BE2C (cell line): ENCODE data around the gene PRDM15.

Experiments
- DNase-seq: peaks from one replicate; pipeline ENCODE4 v3.0.0-alpha.2; 2020
- H3K27me3 ChIP-seq: fragments of 250-450 bp; sonication (Bioruptor Pico); 2 replicates; pipeline ENCODE4 v1.5.1; 2020; ENCODE audit warnings: mild to moderate bottlenecking
- H3K36me3 ChIP-seq: fragments of 250-450 bp; sonication (Bioruptor Pico); 2 replicates; pipeline ENCODE4 v1.5.1; 2020; ENCODE audit warnings: mild to moderate bottlenecking
- H3K4me1 ChIP-seq: fragments of 250-450 bp; sonication (Bioruptor Pico); 2 replicates; pipeline ENCODE4 v1.5.1; 2020
- H3K4me3 ChIP-seq: 2 replicates; pipeline ENCODE4 v1.5.1; 2011; ENCODE audit warnings: low read depth, low read length
- H3K9me3 ChIP-seq: fragments of 250-450 bp; sonication (Bioruptor Pico); 2 replicates; pipeline ENCODE4 v1.5.1; 2020
- CTCF ChIP-seq: IDR thresholded peaks from 2 replicates; pipeline ENCODE4 v1.5.1; 2012; ENCODE audit warnings: mild to moderate bottlenecking, low read depth, low read length

PRDM15 gene

DNA sequence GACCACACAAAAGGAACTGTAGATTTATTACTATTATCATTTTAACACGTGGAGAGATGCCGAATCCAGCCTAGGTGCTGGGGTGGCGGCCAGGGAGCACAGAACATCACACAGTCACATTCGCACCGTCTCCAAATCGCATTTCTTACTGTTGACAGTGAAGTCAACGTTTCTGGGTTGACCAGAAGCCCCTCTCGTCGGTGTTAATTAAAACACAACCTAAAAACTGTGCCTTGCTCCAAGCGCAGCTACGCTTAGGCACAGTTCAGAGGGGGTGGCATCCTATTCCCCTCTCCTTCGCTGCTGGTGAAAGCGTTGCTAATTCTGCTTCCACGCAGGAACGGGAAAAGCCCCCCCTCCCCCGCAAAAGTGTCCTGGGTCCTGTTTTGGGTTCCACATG is 116.4 kb downstream of the PRDM15 start:
- TF ChIP-seq CTCF = no peak
- Histone ChIP-seq H3K36me3 (no peaks in the 10 kb centered on the region), H3K9me3 (no peaks in the 10 kb centered on the region), H3K27me3 (peaks cover 33% of the 10 kb centered on the region), H3K4me1 (no peaks in the 10 kb centered on the region), H3K4me3 (no peak overlapping the region)
- no peak for DNase-seq

DNA sequence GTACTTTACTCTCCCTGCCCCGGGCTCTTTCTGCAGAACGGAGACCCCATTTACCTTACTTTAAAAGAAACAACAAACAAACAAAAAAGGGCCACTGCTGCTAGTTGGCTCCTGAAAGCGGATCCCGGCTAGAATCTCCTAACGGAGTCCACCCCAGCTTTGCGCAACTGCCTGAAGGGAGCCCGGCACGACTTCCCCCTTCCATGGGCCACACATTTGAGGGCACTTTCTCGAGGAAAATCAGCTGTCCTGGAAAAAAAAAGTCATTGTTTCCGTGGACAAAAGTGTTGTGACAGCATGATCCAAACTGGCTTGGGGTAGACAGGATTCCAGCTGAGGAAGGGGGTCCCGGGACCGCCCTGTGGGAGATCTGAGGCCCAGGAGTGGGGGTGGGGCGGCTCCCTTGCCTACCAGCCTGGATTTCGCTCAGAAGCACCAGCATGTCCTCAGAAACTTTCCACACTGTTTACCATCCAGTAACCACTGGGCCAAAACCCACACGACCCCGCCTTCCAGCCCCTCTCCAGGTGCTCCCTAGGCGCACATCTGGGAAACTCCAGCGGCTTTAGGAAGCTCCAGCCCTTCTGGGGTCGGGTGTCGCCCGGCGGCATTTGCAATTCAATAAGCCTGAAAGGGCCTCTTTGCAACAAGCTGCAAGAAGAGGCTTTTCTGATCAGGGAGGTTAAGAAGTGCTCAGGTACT is 117.1 kb downstream of the PRDM15 start:
- Histone ChIP-seq H3K4me1 (no peaks in the 10 kb centered on the region), H3K9me3 (no peaks in the 10 kb centered on the region), H3K36me3 (no peaks in the 10 kb centered on the region), H3K4me3 (no peak overlapping the region), H3K27me3 (peaks cover 28% of the 10 kb centered on the region)
- no peak for TF ChIP-seq CTCF
- DNase-seq = no peak

- Histone ChIP-seq H3K4me3 (no peak overlapping the region), H3K9me3 (no peaks in the 10 kb centered on the region), H3K27me3 (peaks cover 28% of the 10 kb centered on the region), H3K36me3 (no peaks in the 10 kb centered on the region), H3K4me1 (no peaks in the 10 kb centered on the region)
- TF ChIP-seq CTCF = no peak
- DNase-seq = no peak
These were observed 117.8 kb downstream of the PRDM15 start for GRCh38 chr21:41761211-41761933.

DNA sequence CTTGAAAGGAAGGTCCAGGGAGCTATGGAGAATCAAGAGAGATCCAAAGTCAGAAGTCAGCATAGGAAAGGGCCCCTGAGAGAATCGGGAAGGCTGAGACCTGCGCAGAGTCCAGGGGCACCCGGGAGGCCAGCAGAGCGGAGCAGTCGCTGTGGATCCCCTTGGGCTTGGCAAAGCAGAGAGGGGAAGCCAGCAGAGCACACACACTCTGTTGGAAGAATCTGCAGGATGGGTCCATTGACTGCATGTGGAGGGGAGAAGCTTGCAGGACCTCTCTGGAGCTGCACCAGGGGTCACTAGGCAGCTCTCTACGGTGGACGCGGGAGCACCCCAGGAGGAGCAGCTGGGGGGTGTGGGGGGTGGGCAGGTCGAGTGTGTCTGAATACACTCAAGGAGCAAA is 118.7 kb downstream of the PRDM15 start:
- Histone ChIP-seq H3K36me3 (no peaks in the 10 kb centered on the region), H3K4me1 (no peaks in the 10 kb centered on the region), H3K9me3 (no peaks in the 10 kb centered on the region), H3K27me3 (peaks cover 28% of the 10 kb centered on the region), H3K4me3 (no peak overlapping the region)
- TF ChIP-seq CTCF = no peak
- no peak for DNase-seq

DNA sequence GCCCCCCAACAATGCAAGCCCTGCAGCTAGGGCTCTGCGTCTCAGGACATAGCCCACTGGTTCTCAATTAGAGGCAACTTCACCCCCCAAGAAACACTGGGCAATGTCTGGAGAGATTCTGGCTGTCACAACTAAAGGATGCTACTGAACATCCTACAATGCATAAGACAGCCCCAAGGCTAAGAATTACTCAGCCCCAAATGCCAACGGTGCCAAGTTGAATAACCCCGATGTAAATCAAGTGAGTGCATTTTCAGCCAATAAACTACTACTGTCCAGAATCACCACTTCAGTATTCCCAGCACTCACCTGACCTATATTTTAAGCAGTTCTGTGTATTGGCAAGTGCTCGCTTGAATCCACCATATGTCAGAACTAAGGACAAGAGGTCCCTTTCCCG is 119.2 kb downstream of the PRDM15 start:
- H3K4me3 ChIP-seq = no peak overlapping the region
- DNase-seq = no peak
- no peaks in the 10 kb centered on the region for H3K9me3 ChIP-seq
- H3K4me1 ChIP-seq = no peaks in the 10 kb centered on the region
- peaks cover 28% of the 10 kb centered on the region for H3K27me3 ChIP-seq
- TF ChIP-seq CTCF = no peak
- no peaks in the 10 kb centered on the region for H3K36me3 ChIP-seq

DNA sequence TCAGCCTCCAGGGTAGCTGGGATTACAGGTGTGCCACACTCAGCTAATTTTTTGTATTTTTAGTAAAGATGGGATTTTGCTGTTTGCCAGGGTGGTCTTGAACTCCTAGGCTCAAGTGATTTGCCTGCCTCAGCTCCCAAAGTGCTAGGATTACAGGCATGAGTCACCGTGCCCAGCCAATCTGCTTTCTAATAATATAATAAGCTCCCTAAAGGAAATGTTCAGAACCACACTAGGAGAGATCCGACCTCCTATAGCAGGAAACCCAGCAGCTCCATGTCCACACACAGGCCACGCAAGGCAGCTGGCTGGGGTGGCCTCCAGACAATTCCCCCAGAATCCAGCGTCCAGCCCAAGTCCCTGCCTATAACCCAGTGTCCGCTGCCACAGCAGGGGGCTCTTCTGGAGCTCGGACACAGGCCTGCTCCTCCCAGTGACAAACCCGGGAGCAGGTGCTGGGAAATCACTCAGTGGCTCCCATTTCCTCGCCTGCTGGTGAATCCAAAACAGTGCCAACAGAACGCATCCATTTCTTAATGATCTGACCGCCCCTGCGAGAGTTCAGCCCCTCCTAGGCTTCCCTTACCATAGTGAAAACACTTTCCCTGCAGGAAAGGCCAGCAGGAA is 119.8 kb downstream of the PRDM15 start:
- no peak for DNase-seq
- H3K4me3 ChIP-seq = no peak overlapping the region
- H3K4me1 ChIP-seq = no peaks in the 10 kb centered on the region
- H3K27me3 ChIP-seq = peaks cover 28% of the 10 kb centered on the region
- no peaks in the 10 kb centered on the region for H3K9me3 ChIP-seq
- TF ChIP-seq CTCF = no peak
- H3K36me3 ChIP-seq = no peaks in the 10 kb centered on the region
